Spleen (tissue), 7 donors: ENCODE results near the gene SEL1L3.

ENCODE experiments used
- CTCF ChIP-seq, 11 experiments: fragments of 200-600 bp in 7 of 11; fragments of 450-650 bp in 4 of 11; sonication (generic) in 4 of 11; IDR thresholded peaks in 8 of 11; conservative IDR thresholded peaks in 3 of 11; 1 replicate in 7 of 11; 2 replicates in 4 of 11; pipeline versions ENCODE4 v1.4.0 to v1.8.0; 2016 to 2021; ENCODE audit warnings: antibody characterized with exemption in 11 of 11, inconsistent platforms in 4 of 11, mild to moderate bottlenecking in 1 of 11
- POLR2A ChIP-seq, 3 donors: fragments of 450-650 bp; IDR thresholded peaks; one replicate each; pipeline ENCODE4 v1.5.1; 2017; ENCODE audit warnings: antibody characterized with exemption in 3 of 3, mild to moderate bottlenecking in 1 of 3
- POLR2AphosphoS5 ChIP-seq, 3 donors: sonication (generic); formaldehyde crosslinking; IDR thresholded peaks; one replicate each; pipeline ENCODE4 v1.5.1; 2017; ENCODE audit warnings: antibody characterized with exemption in 3 of 3
- donor health status: DM: no; HTN: no; CAD: no; lungs with moderate emphysema.
- donor health status: DM: no; HTN: no; CAD: no.
- donor health status: DM: no; HTN: no; CAD: no.

GRCh38 chr4:25783126-25783525 lies 79.7 kb downstream of the SEL1L3 start:
- TF ChIP-seq CTCF (IDR thresholded peaks at IDR 0.05 in 8 of 11, conservative IDR thresholded peaks at IDR 0.05 in 3 of 11), result no peak
- no peak for TF ChIP-seq POLR2A (IDR thresholded peaks at IDR 0.05)
- TF ChIP-seq POLR2AphosphoS5 (IDR thresholded peaks at IDR 0.05), result peak in 1 of 3 donors; percentile 11
